SK-N-SH (cell line): ENCODE measurements around the gene SLC40A1. TPM values are rescaled to one million over a fixed set of nuclear protein-coding genes. Genes with fewer than 3 reads are reported as not detected.

Source experiments
- CTCF ChIA-PET: fragments of 300-600, 350-600 bp; formaldehyde crosslinking; extraction: SDS; loops from one replicate; lab custom pipeline; 2021; lab: Yijun Ruan, JAX
- POLR2A ChIA-PET: fragments of 350-600 bp; sonication (Branson Sonifier 250); formaldehyde crosslinking; extraction: SDS; loops from one replicate; lab custom pipeline; 2020; ENCODE audit warnings: antibody characterized with exemption, inconsistent platforms; lab: Yijun Ruan, JAX
- DNase-seq: peaks from one replicate; pipeline ENCODE4 v3.0.0; 2012
- H2AFZ ChIP-seq: fragments of 200-600 bp; sonication (generic); 2 replicates; pipeline ENCODE4 v1.8.1; 2016; ENCODE audit warnings: antibody characterized with exemption, mild to moderate bottlenecking, low read depth
- H3F3A ChIP-seq: fragments of 200-600 bp; sonication (generic); replicated peaks from 2 replicates; pipeline ENCODE3; 2016; ENCODE audit warnings: antibody characterized with exemption, mild to moderate bottlenecking; ENCODE audit not compliant: insufficient read depth
- H3K27ac ChIP-seq, 2 experiments: fragments of 200-500 bp in 1 of 2; fragments of 200-600 bp in 1 of 2; sonication (Bioruptor generic) in 1 of 2; sonication (generic), shearing (Covaris generic) in 1 of 2; 2 replicates each; pipeline versions ENCODE4 v1.5.1 to v1.6.1; 2014 to 2016; ENCODE audit warnings: low read depth in 2 of 2, inconsistent platforms in 1 of 2, low read length in 1 of 2, mild to moderate bottlenecking in 1 of 2, mixed read lengths in 1 of 2
- H3K27me3 ChIP-seq: fragments of 200-600 bp; sonication (generic), shearing (Covaris generic); 2 replicates; pipeline ENCODE4 v1.6.1; 2016; ENCODE audit warnings: mixed run types; ENCODE audit not compliant: insufficient read depth
- H3K36me3 ChIP-seq, 2 experiments: fragments of 200-500 bp in 1 of 2; fragments of 200-600 bp in 1 of 2; sonication (Bioruptor generic) in 1 of 2; sonication (generic) in 1 of 2; replicated peaks in 1 of 2; 2 replicates each; pipeline versions ENCODE3 to v1.5.1; 2014 to 2016; ENCODE audit warnings: low read length in 1 of 2, mild to moderate bottlenecking in 1 of 2; ENCODE audit not compliant: insufficient read depth in 2 of 2, control insufficient read depth in 1 of 2
- H3K4me1 ChIP-seq, 2 experiments: fragments of 200-500 bp in 1 of 2; fragments of 200-600 bp in 1 of 2; sonication (Bioruptor generic) in 1 of 2; sonication (generic), shearing (Covaris generic) in 1 of 2; 2 replicates each; pipeline versions ENCODE4 v1.5.1 to v1.6.1; 2014 to 2016; ENCODE audit warnings: low read depth in 1 of 2, low read length in 1 of 2, mixed run types in 1 of 2; ENCODE audit not compliant: insufficient read depth in 2 of 2, control insufficient read depth in 1 of 2
- H3K4me2 ChIP-seq: fragments of 200-600 bp; sonication (generic), shearing (Covaris generic); 2 replicates; pipeline ENCODE4 v1.6.1; 2017; ENCODE audit warnings: mixed run types
- H3K4me3 ChIP-seq, 2 experiments: fragments of 200-500 bp in 1 of 2; fragments of 200-600 bp in 1 of 2; sonication (Bioruptor generic) in 1 of 2; sonication (generic), shearing (Covaris generic) in 1 of 2; 2 replicates each; pipeline versions ENCODE4 v1.5.1 to v1.8.1; 2014 to 2016; ENCODE audit warnings: low read depth in 2 of 2, inconsistent platforms in 1 of 2, low read length in 1 of 2, mild to moderate bottlenecking in 1 of 2, mixed read lengths in 1 of 2, moderate library complexity in 1 of 2
- H3K79me2 ChIP-seq: fragments of 200-600 bp; sonication (generic); 2 replicates; pipeline ENCODE4 v1.8.1; 2017; ENCODE audit warnings: mild to moderate bottlenecking; ENCODE audit not compliant: insufficient read depth
- H3K9ac ChIP-seq: fragments of 200-600 bp; sonication (generic); 2 replicates; pipeline ENCODE4 v1.6.1; 2017; ENCODE audit warnings: mixed run types
- H3K9me2 ChIP-seq: fragments of 200-600 bp; sonication (generic); 2 replicates; pipeline ENCODE4 v1.6.1; 2017; ENCODE audit warnings: mixed run types
- H3K9me3 ChIP-seq: fragments of 200-600 bp; sonication (generic); 2 replicates; pipeline ENCODE4 v1.6.1; 2017; ENCODE audit warnings: mixed run types, mild to moderate bottlenecking, moderate library complexity
- H4K20me1 ChIP-seq: fragments of 200-600 bp; sonication (generic); 2 replicates; pipeline ENCODE4 v1.6.1; 2017; ENCODE audit warnings: mild to moderate bottlenecking, mixed run types; ENCODE audit not compliant: insufficient read depth
- ELF1 ChIP-seq: IDR thresholded peaks from 2 replicates; pipeline ENCODE4 v1.4.0; 2012
- EP300 ChIP-seq, 2 experiments: IDR thresholded peaks; 2 replicates each; pipeline versions ENCODE4 v1.4.0 to v1.6.1; 2012; ENCODE audit warnings: borderline replicate concordance in 1 of 2, low read depth in 1 of 2, low read length in 1 of 2
- EZH2phosphoT487 ChIP-seq: fragments of 200-600 bp; sonication (generic); IDR thresholded peaks from 2 replicates; pipeline ENCODE4 v1.6.1; 2017; ENCODE audit warnings: low read depth, mixed run types, mild to moderate bottlenecking, antibody characterized with exemption, moderate library complexity, borderline replicate concordance
- FOSL2 ChIP-seq: IDR thresholded peaks from 2 replicates; pipeline ENCODE4 v1.4.0; 2012; ENCODE audit warnings: low read depth, mild to moderate bottlenecking, moderate library complexity, borderline replicate concordance
- FOXJ3 ChIP-seq: sonication (generic); formaldehyde crosslinking; IDR thresholded peaks from 2 replicates; pipeline ENCODE4 v1.5.1; 2020; ENCODE audit warnings: mild to moderate bottlenecking, missing genetic modification reagents
- FOXM1 ChIP-seq: IDR thresholded peaks from 2 replicates; pipeline ENCODE4 v1.4.0; 2012; ENCODE audit warnings: low read depth, mild to moderate bottlenecking
- GABPA ChIP-seq: IDR thresholded peaks from 2 replicates; pipeline ENCODE4 v1.4.0; 2012; ENCODE audit warnings: low read depth, mild to moderate bottlenecking
- GATA2 ChIP-seq: sonication (generic); formaldehyde crosslinking; IDR thresholded peaks from 2 replicates; pipeline ENCODE4 v1.5.0; 2020; ENCODE audit warnings: mild to moderate bottlenecking, missing genetic modification reagents
- IRF3 ChIP-seq: fragments of 150-350 bp; IDR thresholded peaks from 2 replicates; pipeline ENCODE4 v1.6.1; 2016; ENCODE audit warnings: mild to moderate bottlenecking, low read depth, low read length
- MAX ChIP-seq: IDR thresholded peaks from 2 replicates; pipeline ENCODE4 v1.4.0; 2012; ENCODE audit warnings: low read depth
- NRF1 ChIP-seq: IDR thresholded peaks from 2 replicates; pipeline ENCODE4 v1.6.1; 2012; ENCODE audit warnings: low read depth, mild to moderate bottlenecking, low read length
- POLR2AphosphoS5 ChIP-seq: IDR thresholded peaks from 2 replicates; pipeline ENCODE4 v1.6.1; 2012; ENCODE audit warnings: low read depth, low read length
- RAD21 ChIP-seq: IDR thresholded peaks from 2 replicates; pipeline ENCODE4 v1.6.1; 2012; ENCODE audit warnings: mild to moderate bottlenecking, low read length
- RCOR1 ChIP-seq: fragments of 150-350 bp; IDR thresholded peaks from 2 replicates; pipeline ENCODE4 v1.6.1; 2017; ENCODE audit warnings: antibody characterized with exemption, low read length
- REST ChIP-seq: IDR thresholded peaks from 2 replicates; pipeline ENCODE4 v1.6.1; 2012; ENCODE audit warnings: mild to moderate bottlenecking, low read depth, low read length, moderate library complexity
- SIN3A ChIP-seq: IDR thresholded peaks from 2 replicates; pipeline ENCODE4 v1.6.1; 2012; ENCODE audit warnings: low read depth, mild to moderate bottlenecking, low read length, moderate library complexity, borderline replicate concordance
- TEAD4 ChIP-seq: IDR thresholded peaks from 2 replicates; pipeline ENCODE4 v1.4.0; 2012; ENCODE audit warnings: mild to moderate bottlenecking, borderline replicate concordance; ENCODE audit not compliant: insufficient read depth
- USF1 ChIP-seq: IDR thresholded peaks from 2 replicates; pipeline ENCODE4 v1.4.0; 2012; ENCODE audit warnings: low read depth, borderline replicate concordance
- USF2 ChIP-seq: fragments of 150-350 bp; IDR thresholded peaks from 2 replicates; pipeline ENCODE4 v1.6.1; 2017; ENCODE audit warnings: antibody characterized with exemption, low read length, low read depth, borderline replicate concordance
- YY1 ChIP-seq: IDR thresholded peaks from 2 replicates; pipeline ENCODE4 v1.4.0; 2012; ENCODE audit warnings: low read depth, mild to moderate bottlenecking
- WGBS: methylation state at CpG from one replicate; pipeline ENCODE4 v1.1.6; 2017; ENCODE audit warnings: low lambda C conversion rate; 5-methylcytosine and 5-hydroxymethylcytosine counted together
- polyA plus RNA-seq, 3 experiments: library from polyadenylated mRNA; depleted of rRNA; stranded (reverse); fragments of >200 nt; gene quantifications; 2 replicates each; pipeline ENCODE4 v1.2.3, GENCODE V29; 2012

The SLC40A1 gene
- polyA plus RNA-seq, 1 of the 3 experiments (the other 2 are of a cell fraction), result 1.8 TPM

- peaks cover 6 to 10% of the 10 kb centered on the region in 2 experiments; a peak in 3 of 4 replicates for H3K4me1 ChIP-seq
- no peak overlapping the region for H3K27ac ChIP-seq
- no peaks in the 10 kb centered on the region for H3F3A ChIP-seq
- WGBS, result 0% methylated on average over 1 of the region's 1 CpG
- no peaks in the 10 kb centered on the region for H3K79me2 ChIP-seq
- ChIA-PET POLR2A (no interaction called here), CTCF (interaction anchor here (1.3 kb wide), 1 partner anchor 19 kb away, joined by 3 read pairs; no protein-coding TSS in a partner anchor)
- no peak overlapping the region for H2AFZ ChIP-seq
- H3K9me3 ChIP-seq, result no peaks in the 10 kb centered on the region
- H3K4me3 ChIP-seq, result no peak overlapping the region
- H3K27me3 ChIP-seq, result no peaks in the 10 kb centered on the region
- H3K4me2 ChIP-seq, result no peak overlapping the region
- no peaks in the 10 kb centered on the region for H4K20me1 ChIP-seq
- no peak for TF ChIP-seq RCOR1
- TF ChIP-seq TEAD4, result no peak
- no peak for TF ChIP-seq SIN3A
- TF ChIP-seq USF2, result no peak
- TF ChIP-seq USF1, result no peak
- TF ChIP-seq IRF3, result no peak
- TF ChIP-seq POLR2AphosphoS5, result no peak
- no peak for TF ChIP-seq FOXJ3 (CRISPR knock-in tag)
- TF ChIP-seq YY1, result no peak
- no peak for TF ChIP-seq ELF1
- no peak for TF ChIP-seq NRF1
- TF ChIP-seq EP300 (IDR thresholded peaks at IDR 0.05; ENCODE audit: borderline replicate concordance in 1 of 2, low read depth in 1 of 2, low read length in 1 of 2), result no peak
- TF ChIP-seq GATA2, result no peak
- TF ChIP-seq EZH2phosphoT487, result no peak
- TF ChIP-seq REST, result no peak
- no peak for TF ChIP-seq FOSL2
- no peak for TF ChIP-seq RAD21
- TF ChIP-seq FOXM1, result no peak
- TF ChIP-seq MAX, result no peak
- TF ChIP-seq GABPA, result no peak
- H3K9ac ChIP-seq, result no peak overlapping the region
- H3K36me3 ChIP-seq, result no peaks in the 10 kb centered on the region
- no peak for DNase-seq
- no peaks in the 10 kb centered on the region for H3K9me2 ChIP-seq
Observed at GRCh38 chr2:189618197-189618596, 37.6 kb upstream of the SLC40A1 start.
